ENCODE measurements around the gene FILIP1.

Gene FILIP1

GRCh38 chr6:75318900-75319299 lies 174.7 kb downstream of the FILIP1 start:
- no peak overlapping the region for H3K27ac ChIP-seq (ENCODE audit: low read length)
- no peaks in the 10 kb centered on the region for H3K9me3 ChIP-seq (ENCODE audit: control insufficient read depth, low read depth, low read length)
- H3K4me3 ChIP-seq (ENCODE audit: low read length): no peak overlapping the region
- H3K36me3 ChIP-seq (ENCODE audit: control insufficient read depth, low read depth, low read length): no peaks in the 10 kb centered on the region
- H3K27me3 ChIP-seq (ENCODE audit: control insufficient read depth, insufficient read depth, low read length): no peaks in the 10 kb centered on the region
- peaks cover 8% of the 10 kb centered on the region for H3K4me1 ChIP-seq (ENCODE audit: control insufficient read depth, low read depth, low read length)
- H3K9ac ChIP-seq (ENCODE audit: low read length): no peak overlapping the region

DNA sequence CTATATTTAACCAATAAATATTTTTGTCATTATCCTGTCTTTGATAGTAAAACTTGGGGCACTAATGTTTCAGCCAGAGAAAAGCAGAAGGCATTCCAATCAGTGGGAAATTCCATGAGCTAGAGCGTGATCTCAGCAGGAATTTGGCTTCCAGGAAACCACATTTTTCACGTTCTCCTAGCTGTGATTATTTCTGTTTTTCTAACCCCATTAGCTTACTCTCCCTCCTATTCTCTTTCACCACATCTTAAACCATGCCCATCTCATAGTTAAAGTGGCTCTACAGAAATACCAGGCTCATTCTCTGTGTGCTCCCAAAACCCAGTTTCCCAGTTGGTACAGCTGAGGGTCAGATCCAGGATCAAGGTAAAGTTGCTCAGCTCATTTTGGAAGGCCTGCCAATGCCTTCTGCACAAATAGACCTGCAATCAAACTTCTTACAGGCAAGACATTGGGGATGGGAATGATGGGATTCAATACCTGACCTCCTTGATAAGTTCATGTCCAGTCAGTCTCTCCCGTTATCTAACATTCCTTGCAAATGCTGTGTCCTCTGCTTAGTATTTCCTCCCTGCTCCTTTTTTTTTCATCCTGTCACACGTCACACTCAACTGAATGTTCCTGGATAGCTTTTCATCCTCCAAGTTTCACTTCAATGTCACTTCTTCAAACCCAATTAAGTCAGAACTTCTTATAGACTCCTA lies 175.9 kb downstream of the FILIP1 start:
- H3K36me3 ChIP-seq (ENCODE audit: control insufficient read depth, low read depth, low read length): no peaks in the 10 kb centered on the region
- no peaks in the 10 kb centered on the region for H3K27me3 ChIP-seq (ENCODE audit: control insufficient read depth, insufficient read depth, low read length)
- H3K4me1 ChIP-seq (ENCODE audit: control insufficient read depth, low read depth, low read length): peaks cover 8% of the 10 kb centered on the region
- no peak overlapping the region for H3K4me3 ChIP-seq (ENCODE audit: low read length)
- H3K9ac ChIP-seq (ENCODE audit: low read length): no peak overlapping the region
- H3K27ac ChIP-seq (ENCODE audit: low read length): no peak overlapping the region
- H3K9me3 ChIP-seq (ENCODE audit: control insufficient read depth, low read depth, low read length): no peaks in the 10 kb centered on the region

DNA sequence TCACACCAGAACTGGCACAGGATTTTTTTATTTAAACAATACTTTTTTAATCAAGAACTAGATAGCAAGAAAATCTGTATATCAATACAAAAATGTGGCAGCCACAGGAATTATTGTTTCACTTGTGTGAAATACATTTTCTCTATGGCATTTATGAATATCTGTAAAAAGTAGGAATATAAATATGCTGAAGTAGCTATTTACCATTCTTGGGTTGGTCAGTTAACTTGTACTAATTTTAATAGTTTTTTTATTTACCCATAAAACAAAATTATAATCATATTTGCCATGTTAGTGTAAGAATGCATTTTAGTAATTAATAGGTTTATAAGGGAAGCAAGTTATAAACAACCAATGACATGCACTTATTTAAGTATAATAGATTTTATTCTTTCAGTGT lies 177.6 kb downstream of the FILIP1 start:
- H3K9ac ChIP-seq (ENCODE audit: low read length): no peak overlapping the region
- H3K27me3 ChIP-seq (ENCODE audit: control insufficient read depth, insufficient read depth, low read length): no peaks in the 10 kb centered on the region
- peaks cover 8% of the 10 kb centered on the region for H3K4me1 ChIP-seq (ENCODE audit: control insufficient read depth, low read depth, low read length)
- no peak overlapping the region for H3K27ac ChIP-seq (ENCODE audit: low read length)
- no peaks in the 10 kb centered on the region for H3K9me3 ChIP-seq (ENCODE audit: control insufficient read depth, low read depth, low read length)
- H3K4me3 ChIP-seq (ENCODE audit: low read length): no peak overlapping the region
- no peaks in the 10 kb centered on the region for H3K36me3 ChIP-seq (ENCODE audit: control insufficient read depth, low read depth, low read length)

GRCh38 chr6:75308250-75308988 lies 185.2 kb downstream of the FILIP1 start:
- no peak overlapping the region for H3K27ac ChIP-seq (ENCODE audit: low read length)
- H3K4me3 ChIP-seq (ENCODE audit: low read length): no peak overlapping the region
- H3K4me1 ChIP-seq (ENCODE audit: control insufficient read depth, low read depth, low read length): peaks cover 11% of the 10 kb centered on the region
- no peaks in the 10 kb centered on the region for H3K36me3 ChIP-seq (ENCODE audit: control insufficient read depth, low read depth, low read length)
- H3K9ac ChIP-seq (ENCODE audit: low read length): no peak overlapping the region
- H3K9me3 ChIP-seq (ENCODE audit: control insufficient read depth, low read depth, low read length): no peaks in the 10 kb centered on the region
- no peaks in the 10 kb centered on the region for H3K27me3 ChIP-seq (ENCODE audit: control insufficient read depth, insufficient read depth, low read length)

GRCh38 chr6:75307364-75308004 lies 186.1 kb downstream of the FILIP1 start:
- H3K36me3 ChIP-seq (ENCODE audit: control insufficient read depth, low read depth, low read length): no peaks in the 10 kb centered on the region
- H3K9ac ChIP-seq (ENCODE audit: low read length): no peak overlapping the region
- no peak overlapping the region for H3K27ac ChIP-seq (ENCODE audit: low read length)
- no peaks in the 10 kb centered on the region for H3K27me3 ChIP-seq (ENCODE audit: control insufficient read depth, insufficient read depth, low read length)
- peaks cover 11% of the 10 kb centered on the region for H3K4me1 ChIP-seq (ENCODE audit: control insufficient read depth, low read depth, low read length)
- H3K4me3 ChIP-seq (ENCODE audit: low read length): no peak overlapping the region
- H3K9me3 ChIP-seq (ENCODE audit: control insufficient read depth, low read depth, low read length): no peaks in the 10 kb centered on the region

- Histone ChIP-seq H3K27me3 (ENCODE audit: control insufficient read depth, insufficient read depth, low read length) (no peaks in the 10 kb centered on the region), H3K9ac (ENCODE audit: low read length) (no peak overlapping the region), H3K4me3 (ENCODE audit: low read length) (no peak overlapping the region), H3K36me3 (ENCODE audit: control insufficient read depth, low read depth, low read length) (no peaks in the 10 kb centered on the region), H3K9me3 (ENCODE audit: control insufficient read depth, low read depth, low read length) (no peaks in the 10 kb centered on the region), H3K27ac (ENCODE audit: low read length) (no peak overlapping the region), H3K4me1 (ENCODE audit: control insufficient read depth, low read depth, low read length) (peaks cover 11% of the 10 kb centered on the region)
These were observed 187.5 kb downstream of the FILIP1 start for GRCh38 chr6:75306064-75306463.

DNA sequence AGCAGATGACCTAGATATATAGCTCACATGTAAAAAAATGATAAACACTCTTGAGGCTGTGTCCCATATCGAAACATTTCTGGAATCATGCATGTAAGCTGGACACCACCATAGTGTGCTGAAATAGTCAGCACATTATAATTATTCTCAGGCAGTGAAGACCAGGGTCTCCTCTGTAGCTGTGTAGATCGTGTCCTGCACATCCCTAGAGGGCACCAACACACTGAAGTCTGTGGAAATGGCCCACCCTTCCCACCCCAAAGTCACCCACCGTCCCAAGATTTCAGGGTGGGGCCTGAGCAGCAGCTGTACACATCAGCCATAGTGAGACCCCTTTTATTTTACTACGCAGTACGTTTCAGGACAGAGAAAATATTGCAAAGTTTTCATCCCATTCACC lies 188.0 kb downstream of the FILIP1 start:
- Histone ChIP-seq H3K27ac (ENCODE audit: low read length) (no peak overlapping the region), H3K4me1 (ENCODE audit: control insufficient read depth, low read depth, low read length) (peaks cover 11% of the 10 kb centered on the region), H3K36me3 (ENCODE audit: control insufficient read depth, low read depth, low read length) (no peaks in the 10 kb centered on the region), H3K27me3 (ENCODE audit: control insufficient read depth, insufficient read depth, low read length) (no peaks in the 10 kb centered on the region), H3K9me3 (ENCODE audit: control insufficient read depth, low read depth, low read length) (no peaks in the 10 kb centered on the region), H3K4me3 (ENCODE audit: low read length) (no peak overlapping the region), H3K9ac (ENCODE audit: low read length) (no peak overlapping the region)

- no peak overlapping the region for H3K4me3 ChIP-seq (ENCODE audit: low read length)
- H3K9me3 ChIP-seq (ENCODE audit: control insufficient read depth, low read depth, low read length): no peaks in the 10 kb centered on the region
- no peaks in the 10 kb centered on the region for H3K36me3 ChIP-seq (ENCODE audit: control insufficient read depth, low read depth, low read length)
- peaks cover 6% of the 10 kb centered on the region for H3K4me1 ChIP-seq (ENCODE audit: control insufficient read depth, low read depth, low read length)
- H3K9ac ChIP-seq (ENCODE audit: low read length): no peak overlapping the region
- H3K27me3 ChIP-seq (ENCODE audit: control insufficient read depth, insufficient read depth, low read length): no peaks in the 10 kb centered on the region
- no peak overlapping the region for H3K27ac ChIP-seq (ENCODE audit: low read length)
These were observed 191.3 kb downstream of the FILIP1 start for GRCh38 chr6:75302280-75302679.

DNA sequence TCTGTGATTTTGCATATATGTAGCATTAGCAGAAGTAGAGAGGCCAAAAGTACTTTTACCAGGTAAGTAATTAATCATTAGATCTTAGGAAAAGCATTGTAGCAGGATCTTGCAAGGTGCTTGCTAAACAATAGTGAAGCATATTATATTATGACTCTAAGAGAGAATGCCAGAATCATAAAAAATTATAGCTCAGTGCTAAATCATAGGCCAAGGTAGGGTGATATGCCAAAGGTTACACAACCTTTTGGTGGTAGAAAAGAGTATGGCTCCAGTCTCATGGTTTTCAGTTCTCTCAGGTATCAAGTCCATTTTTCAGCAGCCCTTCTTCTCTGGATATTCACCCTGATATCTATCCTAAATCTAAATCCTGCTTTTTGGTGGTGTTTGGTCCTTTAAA lies 192.1 kb downstream of the FILIP1 start:
- Histone ChIP-seq H3K4me3 (ENCODE audit: low read length) (no peak overlapping the region), H3K36me3 (ENCODE audit: control insufficient read depth, low read depth, low read length) (no peaks in the 10 kb centered on the region), H3K4me1 (ENCODE audit: control insufficient read depth, low read depth, low read length) (peaks cover 6% of the 10 kb centered on the region), H3K27ac (ENCODE audit: low read length) (no peak overlapping the region), H3K9me3 (ENCODE audit: control insufficient read depth, low read depth, low read length) (no peaks in the 10 kb centered on the region), H3K27me3 (ENCODE audit: control insufficient read depth, insufficient read depth, low read length) (no peaks in the 10 kb centered on the region), H3K9ac (ENCODE audit: low read length) (no peak overlapping the region)

DNA sequence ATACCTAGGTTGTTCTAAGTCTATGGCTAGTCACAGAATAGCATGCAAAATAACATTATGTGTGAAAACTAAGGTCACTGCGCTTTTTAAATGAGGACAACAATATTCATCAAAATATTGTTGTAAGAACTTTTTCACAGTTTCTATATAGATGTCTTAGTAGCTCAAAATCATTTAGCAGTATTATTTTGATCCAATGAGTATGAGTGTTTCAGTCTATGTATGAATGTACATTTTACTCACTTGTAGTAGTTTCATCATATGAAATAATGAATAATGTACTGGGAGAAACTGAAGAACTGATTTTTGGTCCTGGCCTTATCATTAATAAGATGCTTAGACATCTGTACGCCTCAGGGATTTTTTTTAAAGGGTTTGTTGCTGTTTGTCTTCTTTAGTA lies 192.5 kb downstream of the FILIP1 start:
- Histone ChIP-seq H3K4me3 (ENCODE audit: low read length) (no peak overlapping the region), H3K27me3 (ENCODE audit: control insufficient read depth, insufficient read depth, low read length) (no peaks in the 10 kb centered on the region), H3K9me3 (ENCODE audit: control insufficient read depth, low read depth, low read length) (no peaks in the 10 kb centered on the region), H3K9ac (ENCODE audit: low read length) (no peak overlapping the region), H3K4me1 (ENCODE audit: control insufficient read depth, low read depth, low read length) (peaks cover 6% of the 10 kb centered on the region), H3K36me3 (ENCODE audit: control insufficient read depth, low read depth, low read length) (no peaks in the 10 kb centered on the region), H3K27ac (ENCODE audit: low read length) (no peak overlapping the region)

DNA sequence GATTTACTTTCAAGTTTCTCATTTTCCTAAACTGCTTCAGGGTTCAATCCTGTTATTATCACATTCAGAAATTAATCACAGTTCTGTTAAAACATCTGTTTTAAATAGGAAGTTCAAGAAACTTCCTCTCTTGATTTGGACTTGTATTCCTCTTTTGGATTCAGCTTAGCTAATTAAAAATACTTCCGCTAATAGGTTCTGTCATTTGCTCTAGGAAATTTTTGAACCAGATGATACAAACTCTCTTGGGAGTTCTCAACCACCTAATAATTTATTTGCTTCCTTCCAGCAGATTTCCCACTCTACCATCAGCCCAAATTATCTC lies 193.1 kb downstream of the FILIP1 start:
- Histone ChIP-seq H3K27me3 (ENCODE audit: control insufficient read depth, insufficient read depth, low read length) (no peaks in the 10 kb centered on the region), H3K4me1 (ENCODE audit: control insufficient read depth, low read depth, low read length) (peaks cover 6% of the 10 kb centered on the region), H3K4me3 (ENCODE audit: low read length) (no peak overlapping the region), H3K9ac (ENCODE audit: low read length) (no peak overlapping the region), H3K9me3 (ENCODE audit: control insufficient read depth, low read depth, low read length) (no peaks in the 10 kb centered on the region), H3K27ac (ENCODE audit: low read length) (no peak overlapping the region), H3K36me3 (ENCODE audit: control insufficient read depth, low read depth, low read length) (no peaks in the 10 kb centered on the region)

Data from iPS-18a (cell line).